B cell (primary cell): ENCODE measurements around the gene TFE3. TPM values are rescaled to one million over a fixed set of nuclear protein-coding genes. Genes with fewer than 3 reads are reported as not detected.

Experiments used
- ATAC-seq: fragments of 200-7000 bp; cut with Tn5 transposase; one replicate; pipeline ENCODE4 v1.10.0; 2021; ENCODE audit warnings: low read depth, mild to moderate bottlenecking, moderate number of reproducible peaks, moderate library complexity
- CTCF ChIA-PET: fragments of 350-600 bp; sonication (Branson Sonifier 250); formaldehyde crosslinking; loops from one replicate; lab custom pipeline; 2021; ENCODE audit warnings: antibody characterized with exemption, inconsistent platforms; lab: Charles Lee
- POLR2A ChIA-PET: fragments of 350-600 bp; sonication (Branson Sonifier 250); formaldehyde crosslinking; loops from one replicate; lab custom pipeline; 2021; ENCODE audit warnings: antibody characterized with exemption; lab: Charles Lee
- DNase-seq: peaks from one replicate; pipeline ENCODE4 v3.0.0; 2013
- H2AFZ ChIP-seq: 2 replicates; pipeline ENCODE4 v1.6.1; 2012; ENCODE audit warnings: mild to moderate bottlenecking, low read depth, low read length; ENCODE audit not compliant: insufficient read depth, poor library complexity, severe bottlenecking
- H3K27ac ChIP-seq, 2 donors: 1 replicate in 1 of 2; 2 replicates in 1 of 2; pipeline ENCODE4 v1.5.1; 2012 to 2013; ENCODE audit warnings: low read length in 2 of 2, mild to moderate bottlenecking in 2 of 2, moderate library complexity in 1 of 2
- H3K27me3 ChIP-seq, 4 experiments: fragments of 200-600 bp in 1 of 4; sonication (generic) in 1 of 4; replicated peaks in 1 of 4; 1 replicate in 2 of 4; 2 replicates in 2 of 4; pipeline versions ENCODE4 v1.6.1 to v1.7.0; 2013 to 2016; ENCODE audit warnings: low read length in 3 of 4, mild to moderate bottlenecking in 2 of 4, mixed read lengths in 1 of 4, moderate library complexity in 1 of 4; ENCODE audit not compliant: insufficient read depth in 4 of 4, control insufficient read depth in 3 of 4; ENCODE audit errors: control extremely low read depth in 1 of 4
- H3K36me3 ChIP-seq, 2 experiments: replicated peaks in 1 of 2; 1 replicate in 1 of 2; 2 replicates in 1 of 2; pipeline versions ENCODE4 v1.6.1 to v1.7.1; 2013; ENCODE audit warnings: low read length in 1 of 2; ENCODE audit not compliant: insufficient read depth in 2 of 2, control insufficient read depth in 1 of 2; ENCODE audit errors: control extremely low read depth in 1 of 2, extremely low read depth in 1 of 2
- H3K4me1 ChIP-seq, 2 donors: fragments of 200-600 bp in 1 of 2; sonication (generic) in 1 of 2; 1 replicate in 1 of 2; 2 replicates in 1 of 2; pipeline versions ENCODE4 v1.5.1 to v1.6.1; 2013 to 2017; ENCODE audit warnings: low read length in 2 of 2; ENCODE audit not compliant: control insufficient read depth in 2 of 2, insufficient read depth in 2 of 2
- H3K4me2 ChIP-seq: replicated peaks from 2 replicates; pipeline ENCODE3; 2012; ENCODE audit warnings: mild to moderate bottlenecking, low read depth, low read length; ENCODE audit not compliant: poor library complexity, severe bottlenecking
- H3K4me3 ChIP-seq, 5 experiments: fragments of 200-600 bp in 1 of 5; sonication (generic) in 1 of 5; 1 replicate in 3 of 5; 2 replicates in 2 of 5; pipeline versions ENCODE4 v1.5.1 to v1.7.0; 2011 to 2016; ENCODE audit warnings: low read length in 4 of 5, mild to moderate bottlenecking in 4 of 5, low read depth in 2 of 5, control low read depth in 1 of 5, moderate library complexity in 1 of 5; ENCODE audit not compliant: insufficient read depth in 1 of 5; ENCODE audit errors: control extremely low read depth in 1 of 5, extremely low read depth in 1 of 5
- H3K79me2 ChIP-seq: fragments of 200-600 bp; sonication (generic); one replicate; pipeline ENCODE4 v1.6.0; 2016; ENCODE audit warnings: low read length; ENCODE audit not compliant: control insufficient read depth, insufficient read depth
- H3K9ac ChIP-seq: fragments of 200-600 bp; sonication (generic); 2 replicates; pipeline ENCODE4 v1.6.1; 2017; ENCODE audit warnings: mild to moderate bottlenecking, low read length, moderate library complexity
- H3K9me3 ChIP-seq, 3 donors: one replicate each; pipeline versions ENCODE4 v1.6.1 to v1.7.1; 2013; ENCODE audit warnings: low read length in 2 of 3; ENCODE audit not compliant: control insufficient read depth in 2 of 3, insufficient read depth in 1 of 3; ENCODE audit errors: control extremely low read depth in 1 of 3
- H4K20me1 ChIP-seq: 2 replicates; pipeline ENCODE4 v1.6.0; 2012; ENCODE audit warnings: mild to moderate bottlenecking, low read length; ENCODE audit not compliant: insufficient read depth, control insufficient read depth, poor library complexity, severe bottlenecking
- H3K27ac Mint-ChIP-seq: one replicate; pipeline ENCODE4 v1.8.0; 2021; ENCODE audit warnings: mixed read lengths
- H3K27me3 Mint-ChIP-seq: one replicate; pipeline ENCODE4 v1.8.0; 2021; ENCODE audit warnings: mixed read lengths
- H3K4me1 Mint-ChIP-seq: one replicate; pipeline ENCODE4 v1.8.0; 2021; ENCODE audit warnings: mixed read lengths
- H3K4me3 Mint-ChIP-seq: one replicate; pipeline ENCODE4 v1.8.0; 2021; ENCODE audit warnings: mixed read lengths
- H3K9me3 Mint-ChIP-seq: one replicate; pipeline ENCODE4 v1.8.0; 2022; ENCODE audit warnings: mixed read lengths; ENCODE audit not compliant: insufficient read depth
- EZH2 ChIP-seq: IDR thresholded peaks from 2 replicates; pipeline ENCODE4 v1.6.1; 2012; ENCODE audit warnings: borderline replicate concordance, low read depth, mild to moderate bottlenecking, moderate library complexity, low read length; ENCODE audit not compliant: insufficient read depth, poor library complexity, severe bottlenecking
- WGBS: methylation state at CpG from one replicate; pipeline ENCODE4 v1.1.5; 2013; ENCODE audit warnings: missing lambda C conversion rate; ENCODE audit not compliant: insufficient coverage; 5-methylcytosine and 5-hydroxymethylcytosine counted together
- intact Hi-C: fragments of 100-400 bp; cut with micrococcal nuclease; formaldehyde crosslinking; loops from one replicate; pipeline ENCODE4 v1.10.0; 2022
- polyA plus RNA-seq: library from polyadenylated mRNA; depleted of rRNA; stranded (reverse); fragments of >200 nt; gene quantifications from 2 replicates; pipeline ENCODE4 v1.2.3, GENCODE V29; 2012
- total RNA-seq, 2 donors: library from RNA; stranded (reverse); fragments of 120-200 nt in 1 of 2; gene quantifications; 1 replicate in 1 of 2; 2 replicates in 1 of 2; pipeline versions ENCODE4 v1.2.3 to v1.2.4, GENCODE V29; 2013 to 2022
- TF ChIP-seq, protein P1 (sequence below): fragments of 200-600 bp; IDR thresholded peaks from one replicate; pipeline ENCODE4 v1.8.0; 2022; ENCODE audit warnings: antibody characterized with exemption, mild to moderate bottlenecking

The TFE3 gene
- total and polyA plus RNA-seq, 2 donors (not counting 1 experiment from before 2014, with no cell fraction given), result 21.0 to 38.9 TPM

DNA sequence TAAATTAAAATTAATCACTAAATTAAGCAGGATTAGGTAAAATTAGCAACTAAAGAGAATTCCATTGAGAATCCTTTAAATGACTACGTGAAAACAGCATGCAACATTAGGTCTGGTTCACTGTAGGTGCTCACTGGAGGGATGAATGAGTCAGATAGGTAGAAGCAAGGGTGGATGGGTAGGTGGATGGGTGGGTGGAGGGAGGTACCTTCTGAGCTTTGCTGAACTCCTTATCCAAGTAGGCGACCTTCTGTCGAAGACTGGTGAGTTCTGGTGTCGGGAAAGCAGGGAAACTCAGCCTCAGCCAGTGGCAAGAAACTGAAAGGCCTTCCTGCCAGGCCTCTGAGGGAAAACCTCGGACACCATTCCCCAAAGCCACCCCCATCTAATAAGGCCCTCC, 44.1 kb downstream of the TFE3 start:
- Histone ChIP-seq H3K4me1 (peaks cover 8 to 14% of the 10 kb centered on the region in 2 donors), H3K9ac (no peak overlapping the region), H3K4me3 (no peak overlapping the region), H4K20me1 (peaks cover 4% of the 10 kb centered on the region), H3K27ac (no peak overlapping the region), H3K27me3 (no peaks in the 10 kb centered on the region), H3K36me3 (peaks cover 0 to 24% of the 10 kb centered on the region in 2 experiments), H3K79me2 (peaks cover 30% of the 10 kb centered on the region), H2AFZ (no peak overlapping the region), H3K4me2 (no peak overlapping the region), H3K9me3 (no peaks in the 10 kb centered on the region)
- CTCF ChIA-PET, result no interaction called here
- intact Hi-C loops, result no loop called here
- Mint-ChIP-seq H3K4me3 (no peak overlapping the region), H3K27ac (no peak overlapping the region), H3K9me3 (no peaks in the 10 kb centered on the region), H3K4me1 (peaks cover 30% of the 10 kb centered on the region), H3K27me3 (no peaks in the 10 kb centered on the region)
- POLR2A ChIA-PET, result no interaction called here
- TF ChIP-seq, protein P1, sequence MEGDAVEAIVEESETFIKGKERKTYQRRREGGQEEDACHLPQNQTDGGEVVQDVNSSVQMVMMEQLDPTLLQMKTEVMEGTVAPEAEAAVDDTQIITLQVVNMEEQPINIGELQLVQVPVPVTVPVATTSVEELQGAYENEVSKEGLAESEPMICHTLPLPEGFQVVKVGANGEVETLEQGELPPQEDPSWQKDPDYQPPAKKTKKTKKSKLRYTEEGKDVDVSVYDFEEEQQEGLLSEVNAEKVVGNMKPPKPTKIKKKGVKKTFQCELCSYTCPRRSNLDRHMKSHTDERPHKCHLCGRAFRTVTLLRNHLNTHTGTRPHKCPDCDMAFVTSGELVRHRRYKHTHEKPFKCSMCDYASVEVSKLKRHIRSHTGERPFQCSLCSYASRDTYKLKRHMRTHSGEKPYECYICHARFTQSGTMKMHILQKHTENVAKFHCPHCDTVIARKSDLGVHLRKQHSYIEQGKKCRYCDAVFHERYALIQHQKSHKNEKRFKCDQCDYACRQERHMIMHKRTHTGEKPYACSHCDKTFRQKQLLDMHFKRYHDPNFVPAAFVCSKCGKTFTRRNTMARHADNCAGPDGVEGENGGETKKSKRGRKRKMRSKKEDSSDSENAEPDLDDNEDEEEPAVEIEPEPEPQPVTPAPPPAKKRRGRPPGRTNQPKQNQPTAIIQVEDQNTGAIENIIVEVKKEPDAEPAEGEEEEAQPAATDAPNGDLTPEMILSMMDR, result no peak
- no peak for TF ChIP-seq EZH2
- no peak for ATAC-seq
- no peak for DNase-seq
- WGBS, result 100% methylated on average over 3 of the region's 5 CpGs

DNA sequence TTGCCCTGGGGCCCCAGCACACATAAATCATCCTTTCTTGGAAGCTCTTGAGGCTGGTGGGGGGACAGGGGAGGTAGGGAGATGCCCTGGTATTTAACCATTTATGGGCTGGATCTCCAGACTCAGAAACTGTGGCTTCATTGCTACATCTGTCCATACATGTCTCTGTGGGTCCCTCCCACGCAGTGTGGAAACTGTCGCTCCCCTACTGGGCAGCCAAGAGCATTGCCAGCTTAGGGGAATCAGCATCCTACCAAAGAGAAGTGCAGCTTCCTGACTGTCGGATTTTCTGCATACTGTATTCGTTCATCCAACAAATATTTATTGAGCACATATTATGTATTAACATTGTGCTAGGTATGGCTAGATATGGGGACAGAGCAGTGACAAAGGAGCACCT, 44.8 kb downstream of the TFE3 start:
- Histone ChIP-seq H3K9ac (no peak overlapping the region), H4K20me1 (peaks cover 4% of the 10 kb centered on the region), H3K79me2 (peaks cover 30% of the 10 kb centered on the region), H3K4me1 (peaks cover 8 to 14% of the 10 kb centered on the region in 2 donors), H3K27ac (no peak overlapping the region), H3K27me3 (no peaks in the 10 kb centered on the region), H3K9me3 (no peaks in the 10 kb centered on the region), H3K4me2 (no peak overlapping the region), H3K36me3 (peaks cover 0 to 27% of the 10 kb centered on the region in 2 experiments), H2AFZ (no peak overlapping the region), H3K4me3 (no peak overlapping the region)
- Mint-ChIP-seq H3K4me3 (no peak overlapping the region), H3K9me3 (no peaks in the 10 kb centered on the region), H3K4me1 (peaks cover 28% of the 10 kb centered on the region), H3K27me3 (no peaks in the 10 kb centered on the region), H3K27ac (no peak overlapping the region)
- ATAC-seq (no peak), DNase-seq (no peak)
- POLR2A ChIA-PET, result no interaction called here
- intact Hi-C loops, result no loop called here
- CTCF ChIA-PET, result no interaction called here
- no CpG with 5 or more reads among the region's 4 CpGs for WGBS
- TF ChIP-seq, protein P1, result no peak
- TF ChIP-seq EZH2, result no peak
